HepG2 (cell line): Measurements from ENCODE around the gene SPATA13. TPM values are rescaled to one million over a fixed set of nuclear protein-coding genes. Genes with fewer than 3 reads are reported as not detected.

Experiments used
- HDAC1 ChIP-seq: sonication (generic); formaldehyde crosslinking; IDR thresholded peaks from 2 replicates; pipeline ENCODE4 v1.5.1; 2020; ENCODE audit warnings: mild to moderate bottlenecking, missing genetic modification reagents
- KDM2A ChIP-seq: sonication (generic); formaldehyde crosslinking; IDR thresholded peaks from 2 replicates; pipeline ENCODE4 v1.4.0; 2020; ENCODE audit warnings: low read depth, missing genetic modification reagents, borderline replicate concordance
- KLF16 ChIP-seq, 2 experiments: sonication (generic) in 1 of 2; formaldehyde crosslinking in 1 of 2; IDR thresholded peaks; 2 replicates each; pipeline versions ENCODE4 v1.6.1 to v1.8.0; 2016 to 2023; ENCODE audit warnings: missing genetic modification reagents in 2 of 2, missing compliant biosample characterization in 1 of 2
- RAD21 ChIP-seq: fragments of 450-650 bp; formaldehyde crosslinking; IDR thresholded peaks from 2 replicates; pipeline ENCODE4 v1.5.0; 2020; ENCODE audit warnings: mild to moderate bottlenecking
- SETDB1 ChIP-seq: sonication (generic); formaldehyde crosslinking; IDR thresholded peaks from 2 replicates; pipeline ENCODE4 v1.5.1; 2020; ENCODE audit warnings: missing genetic modification reagents, mild to moderate bottlenecking, borderline replicate concordance
- SRSF9 ChIP-seq: fragments of 200-400 bp; formaldehyde crosslinking; IDR thresholded peaks from 2 replicates; pipeline ENCODE4 v1.6.1; 2018; ENCODE audit warnings: borderline replicate concordance, mild to moderate bottlenecking, low read depth, low read length; ENCODE audit not compliant: insufficient read depth, poor library complexity, severe bottlenecking
- ZIK1 ChIP-seq: sonication (generic); formaldehyde crosslinking; IDR thresholded peaks from 2 replicates; pipeline ENCODE4 v1.5.0; 2020; ENCODE audit warnings: mild to moderate bottlenecking, low read depth, missing genetic modification reagents, borderline replicate concordance
- ZNF253 ChIP-seq: sonication (generic); formaldehyde crosslinking; IDR thresholded peaks from 2 replicates; pipeline ENCODE4 v1.8.0; 2022; ENCODE audit warnings: mild to moderate bottlenecking, missing genetic modification reagents, borderline replicate concordance
- ZNF546 ChIP-seq: sonication (generic); formaldehyde crosslinking; conservative IDR thresholded peaks from 2 replicates; pipeline ENCODE4 v1.8.1; 2023; ENCODE audit warnings: mild to moderate bottlenecking, missing genetic modification reagents
- ZNF614 ChIP-seq: IDR thresholded peaks from 2 replicates; pipeline ENCODE4 v1.6.1; 2018; ENCODE audit warnings: missing biosample characterization, missing genetic modification reagents, inconsistent platforms, borderline replicate concordance
- polyA plus RNA-seq, 8 experiments: library from polyadenylated mRNA; depleted of rRNA in 3 of 8; stranded (reverse) in 7 of 8; unstranded in 1 of 8; fragments of >200 nt; fragmentation: Illumina TruSeq in 4 of 8; extraction: Trizol in 4 of 8; gene quantifications; 2 replicates each; pipeline versions ENCODE4 v1.2.1 to v1.2.3, GENCODE V29; 2011 to 2016; ENCODE audit warnings: low read depth in 4 of 8, missing spikeins in 1 of 8, mixed read lengths in 1 of 8; ENCODE audit not compliant: insufficient read depth in 1 of 8
- total RNA-seq, 5 experiments: library from RNA; depleted of rRNA; stranded (reverse); fragments of >200 nt; fragmentation: Illumina TruSeq; extraction: Trizol; gene quantifications; 2 replicates each; pipeline ENCODE4 v1.2.3, GENCODE V29; 2016; ENCODE audit warnings: low read depth in 1 of 5
- TF ChIP-seq, protein P1 (sequence below): sonication (generic); formaldehyde crosslinking; IDR thresholded peaks from 2 replicates; pipeline ENCODE4 v1.4.0; 2020; ENCODE audit warnings: missing genetic modification reagents, borderline replicate concordance
- TF ChIP-seq, protein P2 (sequence below): sonication (generic); formaldehyde crosslinking; IDR thresholded peaks from 2 replicates; pipeline ENCODE4 v1.9.0; 2022; ENCODE audit warnings: missing genetic modification reagents, mild to moderate bottlenecking, borderline replicate concordance
- TF ChIP-seq, protein P3 (sequence below): sonication (generic); formaldehyde crosslinking; IDR thresholded peaks from 2 replicates; pipeline ENCODE4 v1.5.0; 2020; ENCODE audit warnings: missing genetic modification reagents, mild to moderate bottlenecking, borderline replicate concordance
- TF ChIP-seq, protein P4 (sequence below): IDR thresholded peaks from 2 replicates; pipeline ENCODE4 v1.6.1; 2016; ENCODE audit warnings: missing compliant biosample characterization, missing genetic modification reagents, borderline replicate concordance

Gene SPATA13
- total and polyA plus RNA-seq, 2 of the 13 experiments (the other 11 are each of a cell fraction or from before 2014, with no cell fraction given) = 11.3 to 14.2 TPM

DNA sequence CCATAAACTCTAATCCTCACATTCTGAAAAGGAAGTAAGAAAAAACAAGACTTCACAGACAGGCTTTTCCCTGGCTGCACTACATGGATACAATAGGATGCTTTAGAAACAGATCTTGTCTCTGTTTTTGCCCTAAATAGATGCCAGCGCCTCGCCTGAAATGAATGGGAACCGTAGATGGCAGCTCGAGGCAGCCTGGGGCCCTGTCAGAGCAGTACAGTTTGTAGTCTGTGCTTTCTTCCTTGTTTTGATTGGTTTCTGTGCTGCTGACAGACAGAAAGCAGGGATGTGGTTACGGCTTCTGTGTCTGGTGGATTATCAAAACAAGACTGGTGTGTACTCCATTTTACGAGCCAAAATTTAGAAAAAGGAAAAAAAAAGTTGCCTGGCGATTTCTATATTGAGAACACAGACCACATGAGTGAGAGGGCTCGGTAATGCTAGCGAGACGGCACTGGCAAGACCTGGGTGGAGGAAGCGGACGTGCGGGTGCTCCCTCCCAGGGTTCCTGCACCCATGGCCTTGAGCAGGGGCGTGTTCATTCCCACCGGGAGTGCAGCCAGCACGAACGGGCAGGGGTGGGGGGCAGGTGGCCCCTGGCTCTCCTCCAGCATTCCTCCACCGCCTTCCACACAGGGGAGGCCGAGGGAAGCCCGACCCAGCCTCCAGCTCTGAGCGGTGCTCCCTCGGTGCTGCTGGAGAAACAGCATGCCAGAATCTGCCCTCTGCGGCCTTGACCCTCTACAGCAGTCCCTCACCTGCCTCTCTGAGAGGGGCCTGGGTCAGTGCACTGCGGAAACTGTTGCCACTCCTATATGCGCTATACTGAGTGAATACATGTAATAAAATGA lies 111.3 kb downstream of the SPATA13 start (continued):
- TF ChIP-seq, protein P1, sequence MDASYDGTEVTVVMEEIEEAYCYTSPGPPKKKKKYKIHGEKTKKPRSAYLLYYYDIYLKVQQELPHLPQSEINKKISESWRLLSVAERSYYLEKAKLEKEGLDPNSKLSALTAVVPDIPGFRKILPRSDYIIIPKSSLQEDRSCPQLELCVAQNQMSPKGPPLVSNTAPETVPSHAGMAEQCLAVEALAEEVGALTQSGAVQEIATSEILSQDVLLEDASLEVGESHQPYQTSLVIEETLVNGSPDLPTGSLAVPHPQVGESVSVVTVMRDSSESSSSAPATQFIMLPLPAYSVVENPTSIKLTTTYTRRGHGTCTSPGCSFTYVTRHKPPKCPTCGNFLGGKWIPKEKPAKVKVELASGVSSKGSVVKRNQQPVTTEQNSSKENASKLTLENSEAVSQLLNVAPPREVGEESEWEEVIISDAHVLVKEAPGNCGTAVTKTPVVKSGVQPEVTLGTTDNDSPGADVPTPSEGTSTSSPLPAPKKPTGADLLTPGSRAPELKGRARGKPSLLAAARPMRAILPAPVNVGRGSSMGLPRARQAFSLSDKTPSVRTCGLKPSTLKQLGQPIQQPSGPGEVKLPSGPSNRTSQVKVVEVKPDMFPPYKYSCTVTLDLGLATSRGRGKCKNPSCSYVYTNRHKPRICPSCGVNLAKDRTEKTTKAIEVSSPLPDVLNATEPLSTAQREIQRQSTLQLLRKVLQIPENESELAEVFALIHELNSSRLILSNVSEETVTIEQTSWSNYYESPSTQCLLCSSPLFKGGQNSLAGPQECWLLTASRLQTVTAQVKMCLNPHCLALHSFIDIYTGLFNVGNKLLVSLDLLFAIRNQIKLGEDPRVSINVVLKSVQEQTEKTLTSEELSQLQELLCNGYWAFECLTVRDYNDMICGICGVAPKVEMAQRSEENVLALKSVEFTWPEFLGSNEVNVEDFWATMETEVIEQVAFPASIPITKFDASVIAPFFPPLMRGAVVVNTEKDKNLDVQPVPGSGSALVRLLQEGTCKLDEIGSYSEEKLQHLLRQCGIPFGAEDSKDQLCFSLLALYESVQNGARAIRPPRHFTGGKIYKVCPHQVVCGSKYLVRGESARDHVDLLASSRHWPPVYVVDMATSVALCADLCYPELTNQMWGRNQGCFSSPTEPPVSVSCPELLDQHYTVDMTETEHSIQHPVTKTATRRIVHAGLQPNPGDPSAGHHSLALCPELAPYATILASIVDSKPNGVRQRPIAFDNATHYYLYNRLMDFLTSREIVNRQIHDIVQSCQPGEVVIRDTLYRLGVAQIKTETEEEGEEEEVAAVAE (CRISPR knock-in tag) = no peak
- TF ChIP-seq, protein P2, sequence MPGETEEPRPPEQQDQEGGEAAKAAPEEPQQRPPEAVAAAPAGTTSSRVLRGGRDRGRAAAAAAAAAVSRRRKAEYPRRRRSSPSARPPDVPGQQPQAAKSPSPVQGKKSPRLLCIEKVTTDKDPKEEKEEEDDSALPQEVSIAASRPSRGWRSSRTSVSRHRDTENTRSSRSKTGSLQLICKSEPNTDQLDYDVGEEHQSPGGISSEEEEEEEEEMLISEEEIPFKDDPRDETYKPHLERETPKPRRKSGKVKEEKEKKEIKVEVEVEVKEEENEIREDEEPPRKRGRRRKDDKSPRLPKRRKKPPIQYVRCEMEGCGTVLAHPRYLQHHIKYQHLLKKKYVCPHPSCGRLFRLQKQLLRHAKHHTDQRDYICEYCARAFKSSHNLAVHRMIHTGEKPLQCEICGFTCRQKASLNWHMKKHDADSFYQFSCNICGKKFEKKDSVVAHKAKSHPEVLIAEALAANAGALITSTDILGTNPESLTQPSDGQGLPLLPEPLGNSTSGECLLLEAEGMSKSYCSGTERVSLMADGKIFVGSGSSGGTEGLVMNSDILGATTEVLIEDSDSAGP (CRISPR knock-in tag) = peak; percentile 69; the same call in 1 of the 2 replicates
- TF ChIP-seq RAD21 (CRISPR knock-in tag) (no peak), KLF16 (CRISPR knock-in tag; IDR thresholded peaks at IDR 0.05) (no peak; a peak in 1 of 4 replicates), ZNF253 (CRISPR knock-in tag) (no peak), HDAC1 (CRISPR knock-in tag) (peak; percentile 88), ZNF614 (no peak), SRSF9 (no peak), SETDB1 (CRISPR knock-in tag) (no peak), ZIK1 (CRISPR knock-in tag) (no peak), KDM2A (CRISPR knock-in tag) (peak; percentile 62; the same call in 1 of the 2 replicates), ZNF546 (CRISPR knock-in tag) (0 out of 2 replicates have a peak, but pooled peaks have one; percentile 59)
- TF ChIP-seq, protein P3, sequence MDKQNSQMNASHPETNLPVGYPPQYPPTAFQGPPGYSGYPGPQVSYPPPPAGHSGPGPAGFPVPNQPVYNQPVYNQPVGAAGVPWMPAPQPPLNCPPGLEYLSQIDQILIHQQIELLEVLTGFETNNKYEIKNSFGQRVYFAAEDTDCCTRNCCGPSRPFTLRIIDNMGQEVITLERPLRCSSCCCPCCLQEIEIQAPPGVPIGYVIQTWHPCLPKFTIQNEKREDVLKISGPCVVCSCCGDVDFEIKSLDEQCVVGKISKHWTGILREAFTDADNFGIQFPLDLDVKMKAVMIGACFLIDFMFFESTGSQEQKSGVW (CRISPR knock-in tag) = no peak
- TF ChIP-seq, protein P4, sequence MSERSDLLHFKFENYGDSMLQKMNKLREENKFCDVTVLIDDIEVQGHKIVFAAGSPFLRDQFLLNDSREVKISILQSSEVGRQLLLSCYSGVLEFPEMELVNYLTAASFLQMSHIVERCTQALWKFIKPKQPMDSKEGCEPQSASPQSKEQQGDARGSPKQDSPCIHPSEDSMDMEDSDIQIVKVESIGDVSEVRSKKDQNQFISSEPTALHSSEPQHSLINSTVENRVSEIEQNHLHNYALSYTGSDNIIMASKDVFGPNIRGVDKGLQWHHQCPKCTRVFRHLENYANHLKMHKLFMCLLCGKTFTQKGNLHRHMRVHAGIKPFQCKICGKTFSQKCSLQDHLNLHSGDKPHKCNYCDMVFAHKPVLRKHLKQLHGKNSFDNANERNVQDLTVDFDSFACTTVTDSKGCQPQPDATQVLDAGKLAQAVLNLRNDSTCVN (CRISPR knock-in tag) = no peak
